NCI-H345 treated with DMSO at 0.1 percent for 48 hours (cell line): ENCODE results near the gene RUFY2.
A peak's percentile ranks its signal among the peaks of the same experiment; 100 is the strongest.

Experiments
- DNase-seq: peaks from one replicate; lab custom pipeline; 2025; ENCODE audit not compliant: unreplicated experiment; lab: John Stamatoyannopoulos, UW

Gene RUFY2

DNA sequence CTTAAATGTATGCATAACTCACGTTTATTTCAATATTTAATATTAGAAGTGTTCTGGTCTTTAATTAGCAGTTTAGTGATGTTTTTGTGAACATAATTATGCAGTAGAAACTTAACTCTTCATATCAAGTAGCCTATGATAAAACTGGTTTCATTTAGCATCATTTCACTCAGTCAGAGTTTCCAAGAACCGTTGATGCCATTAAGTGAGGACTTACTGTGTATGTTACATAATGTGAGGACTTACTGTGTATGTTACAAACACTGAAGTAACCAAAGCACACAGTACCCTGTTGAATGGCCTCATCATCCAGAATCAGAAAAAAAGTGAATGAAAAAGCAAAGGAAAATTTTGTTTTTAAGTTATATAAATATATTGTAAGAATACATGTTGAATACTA is 41.5 kb downstream of the RUFY2 start:
- no peak for DNase-seq

DNA sequence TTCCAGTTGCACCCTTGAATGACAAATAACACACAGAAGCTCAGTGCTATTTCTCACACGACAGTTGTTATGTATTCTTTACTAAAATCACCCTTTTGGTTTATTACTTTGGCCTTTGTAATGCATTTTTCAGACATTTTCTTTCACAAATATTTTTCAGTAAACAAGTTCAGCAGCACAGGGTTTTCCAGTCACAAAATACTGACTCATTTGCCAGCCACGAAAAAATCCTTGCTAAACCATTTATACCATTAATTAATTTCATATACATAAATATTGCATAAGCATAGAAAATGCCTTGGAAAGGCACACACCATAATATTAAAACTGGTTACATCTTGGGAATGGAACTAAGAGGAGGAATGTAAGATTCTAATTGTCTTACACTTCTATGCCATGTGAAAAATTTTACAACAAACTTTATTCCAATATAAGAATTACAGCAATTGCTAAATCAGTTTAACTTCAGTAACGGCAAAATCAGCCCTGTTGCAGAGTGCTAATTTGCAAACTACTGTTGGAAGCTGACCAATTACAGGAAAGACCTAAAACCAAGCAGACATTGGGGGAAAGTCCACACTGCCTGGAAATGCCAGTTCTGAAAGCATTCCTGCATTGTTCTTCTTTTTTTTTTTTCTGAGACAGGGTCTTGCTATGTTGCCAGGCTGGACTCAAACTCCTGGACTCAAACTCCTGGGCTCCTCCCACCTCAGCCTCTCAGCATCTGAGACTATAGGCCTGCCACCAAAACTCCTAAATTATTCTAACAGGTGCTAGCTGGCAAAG is 42.8 kb downstream of the RUFY2 start:
- no peak for DNase-seq

DNA sequence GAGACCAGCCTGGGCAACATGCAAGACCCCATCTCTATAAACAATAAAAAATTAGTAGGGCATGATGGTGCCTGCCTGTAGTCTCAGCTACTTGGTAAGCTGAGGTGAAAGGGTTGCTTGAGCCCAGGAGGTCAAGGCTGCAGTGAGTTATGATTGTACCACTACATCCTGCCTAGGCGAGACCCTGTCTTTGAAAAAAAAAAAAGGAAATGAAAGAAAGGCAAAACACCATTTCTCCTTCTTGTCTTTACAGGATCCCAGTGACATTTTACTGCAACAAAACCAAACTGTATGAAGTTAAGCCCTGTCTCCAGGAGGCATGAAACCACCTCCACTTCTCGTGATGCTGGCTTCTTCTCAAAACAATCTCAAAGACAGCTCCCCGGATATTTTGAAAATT is 44.5 kb downstream of the RUFY2 start:
- DNase-seq = no peak

DNA sequence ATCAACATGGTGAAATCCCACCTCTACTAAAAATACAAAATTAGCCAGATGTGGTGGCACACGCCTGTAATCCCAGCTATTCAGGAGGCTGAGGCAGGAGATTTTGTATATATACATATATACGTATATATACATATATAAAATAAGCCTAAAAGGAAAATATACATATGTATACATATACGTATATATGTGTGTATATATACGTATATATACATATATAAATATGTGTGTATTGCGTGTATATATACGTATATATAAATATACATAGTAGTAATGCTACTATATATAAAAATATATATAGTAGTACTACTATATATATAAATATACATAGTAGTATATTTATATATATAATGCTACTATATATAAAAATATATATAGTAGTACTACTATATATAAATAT is 47.9 kb downstream of the RUFY2 start:
- no peak for DNase-seq

DNA sequence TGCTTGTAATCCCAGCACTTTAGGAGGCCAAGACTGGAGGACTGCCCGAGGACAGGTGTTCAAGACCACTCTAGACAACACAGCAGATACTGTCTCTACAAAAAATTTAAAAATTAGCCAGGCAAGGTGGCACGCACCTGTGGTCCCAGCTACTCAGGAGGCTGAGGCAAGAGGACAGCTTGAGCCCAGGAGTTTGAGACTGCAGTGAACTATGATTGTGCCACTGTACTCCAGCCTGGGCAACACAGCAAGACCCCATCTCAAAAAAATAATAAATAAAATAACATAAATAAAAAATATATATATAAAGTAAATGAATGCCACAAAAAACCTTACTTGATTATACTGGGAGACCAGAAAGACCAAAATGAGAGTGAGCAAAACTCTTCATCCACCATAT is 53.5 kb downstream of the RUFY2 start:
- DNase-seq = no peak

DNA sequence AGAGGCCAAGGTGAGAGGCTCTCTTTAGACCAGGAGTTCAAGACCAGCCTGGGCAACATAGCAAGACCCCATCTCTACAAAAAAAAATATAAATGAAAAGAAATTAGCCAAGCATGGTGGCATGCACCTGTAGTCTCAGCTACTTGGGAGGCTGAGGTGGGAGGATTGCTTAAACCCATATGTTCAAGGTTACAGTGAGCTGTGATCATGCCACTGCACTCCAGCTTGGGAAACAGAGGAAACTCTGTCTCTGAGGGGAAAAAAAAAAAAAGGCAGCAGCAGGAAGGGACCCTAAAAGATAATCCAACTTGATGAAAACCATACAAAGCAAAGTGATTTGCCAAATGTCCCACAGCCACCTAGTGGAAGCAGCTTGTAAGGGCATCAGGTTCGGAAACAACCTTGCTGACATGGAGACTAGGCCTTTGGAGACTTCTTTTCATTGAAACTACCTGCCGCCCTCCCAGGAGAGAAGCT is 58.8 kb downstream of the RUFY2 start:
- DNase-seq = peak; percentile 3

DNA sequence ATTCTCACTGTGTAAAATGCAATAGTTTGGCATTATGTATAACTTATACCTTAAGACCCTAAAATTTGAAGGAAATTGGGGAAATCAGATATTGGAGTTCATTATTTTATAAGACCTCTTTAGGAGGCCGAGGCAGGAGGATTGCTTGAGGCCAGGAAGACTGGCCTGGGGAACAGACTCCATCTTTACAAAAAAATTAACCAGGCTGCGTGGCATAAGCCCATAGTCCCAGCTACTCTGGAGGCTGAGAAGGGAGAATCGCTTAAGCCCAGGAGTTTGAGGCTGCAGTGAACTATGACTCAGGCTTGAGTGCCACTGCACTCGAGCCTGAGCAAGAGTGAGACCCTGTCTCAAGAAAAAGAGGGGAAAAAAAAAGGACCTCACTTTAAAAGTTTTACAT is 60.3 kb downstream of the RUFY2 start:
- no peak for DNase-seq

DNA sequence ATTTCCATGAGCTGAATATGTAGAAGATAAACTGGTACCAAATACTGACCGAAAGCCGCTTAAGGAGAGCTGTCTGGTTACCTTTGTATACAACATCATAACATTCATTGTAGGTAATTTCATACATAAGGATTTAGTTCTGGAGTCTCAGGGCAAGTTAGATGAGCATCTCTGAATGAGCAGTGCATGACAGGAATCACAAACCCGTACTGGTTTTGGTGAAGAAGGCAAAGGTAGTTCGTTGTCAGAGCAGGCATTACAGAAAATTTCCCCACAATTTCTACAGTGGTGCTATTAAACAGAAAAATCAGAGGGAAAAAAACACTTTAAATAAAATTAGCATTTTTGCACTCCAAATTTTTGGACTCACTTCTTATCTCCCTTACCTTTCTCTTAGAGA is 61.5 kb downstream of the RUFY2 start:
- no peak for DNase-seq

DNA sequence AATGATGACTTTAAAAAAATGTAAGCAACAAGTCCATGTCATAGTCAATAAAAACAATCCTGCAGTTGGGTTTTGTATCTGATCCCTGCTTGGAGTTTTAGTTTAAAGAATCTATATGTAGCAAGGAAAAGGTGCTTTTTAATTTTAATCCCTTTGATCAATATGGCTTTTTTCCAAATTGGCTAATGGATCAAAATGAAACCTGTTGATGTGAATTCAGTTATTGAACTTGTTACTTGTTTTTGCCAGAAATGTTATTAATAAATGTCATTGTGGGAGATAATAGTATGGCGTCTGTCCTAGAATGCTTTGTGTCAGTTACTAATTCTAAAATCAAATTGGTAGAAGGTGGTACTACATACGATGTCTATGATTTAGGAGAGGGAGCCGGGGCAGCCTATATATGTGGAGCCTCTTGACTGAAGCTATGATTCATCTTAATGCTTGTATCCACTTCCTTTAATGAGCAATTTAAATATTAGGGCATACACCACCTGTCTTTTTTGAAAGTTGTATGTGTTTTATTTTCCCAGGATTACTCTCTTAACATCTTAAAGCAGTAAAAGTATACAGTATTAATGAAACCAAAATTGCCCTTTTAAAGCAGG is 64.1 kb downstream of the RUFY2 start:
- DNase-seq = no peak

DNA sequence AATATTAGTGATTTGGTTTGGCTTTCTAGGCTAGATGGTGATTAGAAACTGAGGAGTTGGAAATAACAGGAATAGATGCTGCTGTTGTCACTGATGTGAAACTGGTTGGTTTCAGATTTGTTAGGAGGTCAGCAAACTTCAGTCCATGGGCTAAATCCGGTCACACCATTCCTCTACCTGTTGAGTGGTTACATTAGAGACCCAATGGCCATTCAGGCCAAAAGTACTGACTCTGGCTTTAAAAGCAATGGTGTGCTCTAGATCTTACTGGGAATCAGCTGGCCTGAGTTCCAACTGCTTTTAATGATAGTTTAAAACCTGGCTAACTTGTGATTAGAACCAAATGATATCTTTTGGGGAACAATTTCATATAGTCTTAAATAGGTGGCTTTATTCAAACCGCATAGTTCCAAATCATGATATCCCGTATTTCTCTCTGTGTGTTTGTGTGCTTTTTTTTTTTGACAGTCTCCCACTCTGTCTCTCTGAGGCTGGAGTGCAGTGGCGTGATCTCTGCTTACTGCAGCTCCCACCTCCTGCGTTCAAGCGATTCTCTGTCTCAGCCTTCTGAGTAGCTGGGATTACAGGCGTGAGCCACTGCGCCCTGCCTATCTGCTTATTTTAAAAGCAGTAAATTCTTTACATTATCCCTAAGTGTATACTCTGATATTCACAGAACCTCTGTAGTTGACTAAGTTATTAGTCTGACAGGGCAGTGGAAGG is 66.6 kb downstream of the RUFY2 start:
- no peak for DNase-seq

DNA sequence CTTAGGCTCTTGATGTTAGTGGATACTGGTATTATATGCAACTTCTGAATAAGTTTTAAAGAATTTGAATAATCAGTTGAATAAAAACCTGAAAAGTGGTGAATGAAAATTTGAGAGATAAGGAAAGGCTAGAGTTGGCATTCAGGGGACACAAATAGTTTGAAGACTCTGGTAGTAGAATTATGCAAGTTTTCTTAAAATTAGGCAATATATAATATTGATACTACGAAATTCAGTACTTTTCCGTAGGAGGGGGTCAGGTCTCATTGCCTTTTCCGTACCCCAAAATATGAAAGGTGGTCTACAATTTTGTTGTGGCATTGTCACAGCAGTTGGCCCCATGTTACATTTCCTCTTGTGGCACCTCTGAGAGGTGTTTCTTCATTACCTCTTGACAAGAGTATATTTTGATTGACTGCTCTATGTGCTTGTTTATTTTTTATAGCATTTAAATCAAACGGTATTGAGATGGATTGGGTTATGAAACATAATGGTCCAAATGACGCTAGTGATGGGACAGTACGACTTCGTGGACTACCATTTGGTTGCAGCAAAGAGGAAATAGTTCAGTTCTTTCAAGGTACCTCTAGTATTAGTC is 70.2 kb downstream of the RUFY2 start:
- no peak for DNase-seq

DNA sequence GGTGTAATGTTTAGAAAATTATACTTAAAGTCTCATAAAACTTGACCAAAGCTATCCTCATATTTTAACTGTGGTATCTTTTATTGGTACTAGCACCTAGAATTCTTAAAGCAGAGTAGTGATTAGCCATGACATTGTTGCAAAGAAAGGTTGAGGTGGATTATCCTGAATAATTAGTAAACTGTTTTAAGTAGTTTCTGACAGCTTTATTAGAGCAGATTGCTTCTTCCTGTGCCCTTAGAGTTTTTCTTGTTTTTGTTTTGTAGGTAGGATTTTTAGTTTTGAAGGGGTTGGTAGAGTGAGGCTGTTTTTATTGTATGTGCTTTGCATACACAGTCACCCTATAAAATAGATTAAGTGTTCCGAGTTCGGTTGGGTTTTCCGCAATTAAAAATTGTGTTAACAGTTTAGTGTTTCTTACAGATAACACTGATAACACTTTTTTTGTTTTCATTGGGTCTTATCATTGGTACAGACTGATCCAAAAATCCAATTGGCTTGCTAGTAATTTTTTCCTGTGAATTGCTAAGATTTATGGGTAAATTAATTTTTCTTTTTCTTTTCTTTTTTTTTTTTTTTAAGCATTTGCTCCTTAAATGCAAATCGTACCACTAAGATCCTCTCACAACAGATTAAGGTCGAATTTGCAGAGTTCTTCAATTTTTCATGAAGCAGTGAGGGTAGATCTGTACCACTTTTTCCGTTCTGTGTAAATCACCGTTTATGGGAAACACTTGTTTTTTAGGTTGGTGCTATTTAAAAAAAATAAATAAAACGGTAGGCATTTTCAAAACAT is 72.2 kb downstream of the RUFY2 start:
- DNase-seq = no peak

DNA sequence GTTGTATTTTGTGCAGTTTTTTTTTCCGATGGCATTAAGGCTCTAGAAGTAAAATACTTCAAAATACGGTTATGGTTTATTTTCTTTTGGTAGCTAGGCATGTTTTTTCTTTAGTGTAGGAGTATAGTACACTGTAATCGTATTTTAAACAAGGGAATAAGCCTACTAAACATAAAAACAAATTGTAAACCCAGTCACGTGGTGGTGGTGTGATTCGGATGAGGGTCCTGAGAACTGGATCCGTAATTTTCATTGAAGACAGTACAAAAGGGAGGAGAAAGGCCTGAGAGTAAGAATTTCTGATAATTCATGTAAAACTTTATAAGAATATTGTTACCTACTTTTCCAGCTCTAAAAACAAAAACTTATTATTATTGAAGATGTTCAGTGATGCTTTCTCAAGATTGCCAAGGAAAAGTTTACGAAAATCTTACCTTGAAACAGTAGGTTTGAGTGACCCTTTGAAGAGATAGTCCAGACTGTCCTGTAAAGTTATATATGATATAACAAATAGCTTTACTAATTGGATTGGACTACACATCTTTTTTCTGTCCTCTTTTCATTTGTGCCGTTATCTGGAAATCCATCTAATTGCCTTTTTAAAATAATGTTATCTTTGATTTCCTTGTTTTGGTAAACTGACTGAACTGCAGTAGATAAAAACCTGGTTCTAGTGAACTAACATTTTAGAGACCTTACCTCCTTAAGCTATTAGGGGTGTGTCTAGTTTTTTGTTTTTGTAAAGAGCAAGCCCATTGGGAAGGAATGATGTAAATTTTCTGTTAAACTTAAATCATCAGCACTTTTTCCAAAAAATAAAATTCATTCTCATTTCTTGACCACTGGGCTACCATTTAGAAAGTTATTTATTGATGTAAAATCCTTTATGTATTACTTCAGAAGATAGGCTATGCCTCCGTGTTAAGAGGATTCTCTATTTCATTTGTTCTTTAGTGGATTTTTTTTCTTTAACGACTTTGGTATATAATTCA is 73.3 kb downstream of the RUFY2 start:
- no peak for DNase-seq

DNA sequence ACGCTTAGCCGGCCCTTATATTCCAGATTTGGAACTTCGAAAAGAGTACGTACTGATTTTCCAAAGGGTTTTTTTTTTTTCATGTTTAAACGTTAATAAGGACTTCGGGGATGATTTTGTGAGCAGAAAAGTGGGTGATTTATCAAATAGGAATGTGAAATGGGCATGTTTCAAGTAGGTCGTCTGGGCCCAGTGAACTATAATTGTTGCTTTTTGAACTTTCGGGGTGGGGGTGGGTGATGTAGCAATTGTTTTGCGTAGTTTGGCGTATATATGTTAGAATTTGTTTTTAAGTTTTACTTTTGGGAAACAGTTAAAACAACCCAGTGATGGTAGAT is 74.0 kb downstream of the RUFY2 start:
- no peak for DNase-seq

DNA sequence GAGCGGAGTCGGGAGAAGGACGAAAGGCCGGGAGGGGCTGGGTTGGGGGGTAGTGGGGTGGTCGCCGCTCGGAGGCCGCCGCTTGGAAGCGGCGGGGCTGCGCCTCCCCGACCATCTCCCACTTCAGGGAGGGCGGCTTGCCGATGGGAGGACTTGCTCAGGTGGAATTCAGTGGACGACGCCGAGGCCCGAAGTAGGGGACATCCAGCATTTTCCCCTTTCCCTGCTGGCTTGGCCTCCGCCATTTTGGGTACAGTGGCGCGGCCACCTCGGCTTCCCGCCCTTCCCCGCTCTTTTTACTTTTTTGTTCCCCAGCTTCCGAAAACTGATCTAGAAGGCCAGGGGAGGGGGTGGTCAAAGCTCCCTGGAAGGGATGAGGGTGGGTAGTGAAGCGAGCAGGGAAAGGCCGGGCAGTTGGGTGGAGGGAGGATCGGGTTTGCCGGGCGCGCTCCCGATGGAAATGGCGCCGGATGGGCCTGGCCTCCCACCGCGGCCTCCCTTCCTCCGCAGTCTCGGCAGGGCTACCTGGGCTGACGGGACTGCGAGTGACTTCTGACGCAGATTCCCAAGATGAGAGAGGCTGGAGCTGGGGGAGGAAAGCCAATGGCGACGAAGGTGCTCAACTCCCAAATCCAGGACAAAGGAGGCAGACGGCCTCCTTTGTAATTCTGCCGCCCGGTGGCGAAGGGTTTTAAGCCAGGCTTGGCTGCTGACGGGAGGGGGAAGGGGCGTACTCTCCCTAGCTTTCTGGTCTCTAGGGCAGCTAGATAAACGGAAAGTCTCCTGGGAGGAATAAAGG is 74.6 kb downstream of the RUFY2 start, which contains the start of gene PBLD:
Gene PBLD (minus strand): TSS at position 670 of the 799 bp plus-strand sequence. CDS start 26,084 bp downstream, outside the sequence.
- DNase-seq = peak; percentile 40

DNA sequence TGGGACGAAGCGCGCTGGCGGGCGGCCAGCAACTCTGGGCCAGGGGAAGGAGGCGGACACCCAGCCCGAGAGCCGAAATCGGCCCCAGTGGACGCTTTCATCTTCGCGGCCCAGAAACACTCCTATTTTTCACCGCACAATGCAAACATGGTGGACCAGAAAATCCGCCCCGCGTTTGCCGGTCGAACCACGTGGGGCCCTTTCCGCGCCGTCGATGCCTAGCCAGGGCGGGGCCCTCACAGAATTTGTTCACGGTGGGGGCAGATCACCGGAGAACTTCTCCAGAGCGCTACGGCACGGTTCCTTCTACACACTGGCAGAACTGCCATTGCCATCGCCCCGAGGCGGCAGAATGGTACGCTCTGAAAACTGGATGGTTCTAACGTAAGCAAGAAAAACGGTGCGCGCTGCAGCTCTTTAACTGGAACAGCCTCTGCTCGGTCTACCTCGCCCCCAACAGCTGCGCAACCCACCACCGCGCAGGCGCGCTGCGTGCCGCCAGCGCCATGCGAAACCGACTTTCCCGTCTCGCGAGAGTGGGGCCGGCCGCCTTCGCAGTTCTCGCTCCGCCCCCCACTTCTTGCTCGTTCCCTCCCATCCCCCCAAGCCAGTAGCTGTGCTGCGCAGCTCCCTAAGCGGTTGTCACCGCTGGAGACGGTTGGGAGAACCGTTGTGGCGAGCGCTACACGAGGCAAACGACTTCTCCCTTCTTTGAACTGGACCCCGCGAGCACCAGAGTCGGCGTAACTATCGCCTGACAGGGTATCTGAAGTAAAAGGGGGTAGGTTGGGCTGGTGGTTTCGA is 75.4 kb downstream of the RUFY2 start, which contains the start of gene HNRNPH3:
Gene HNRNPH3 (plus strand): TSS at position 610 of the 804 bp plus-strand sequence. CDS start 5,158 bp downstream, outside the sequence.
- DNase-seq = peak; percentile 91

DNA sequence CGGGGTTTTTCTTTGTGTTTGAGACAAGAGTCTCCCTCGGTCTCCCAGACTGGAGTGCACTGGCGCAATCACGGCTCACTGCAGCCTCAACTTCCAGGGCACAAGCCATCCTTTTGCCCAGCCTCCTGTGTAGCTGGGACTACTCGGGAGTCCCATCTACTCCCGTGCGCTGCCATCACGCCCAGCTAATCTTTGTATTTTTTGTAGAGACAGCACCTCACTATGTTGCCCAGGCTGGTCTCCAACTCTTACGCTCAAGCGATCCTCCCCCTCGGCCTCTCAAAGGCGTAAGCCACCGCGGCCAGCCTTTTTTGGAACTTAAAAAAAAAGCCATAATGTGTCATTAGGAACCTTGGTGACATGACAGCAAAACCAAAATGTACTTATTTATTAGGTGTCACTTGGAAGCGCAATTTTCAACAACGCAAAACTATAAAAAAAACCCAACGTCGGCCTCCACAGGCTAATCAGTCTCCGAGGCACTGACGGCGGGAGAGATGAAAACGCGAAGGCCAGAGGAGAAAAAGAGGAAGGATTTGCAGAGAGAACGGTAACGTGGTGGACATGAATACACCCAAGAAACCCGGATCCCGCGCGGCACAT is 76.1 kb downstream of the RUFY2 start:
- no peak for DNase-seq

DNA sequence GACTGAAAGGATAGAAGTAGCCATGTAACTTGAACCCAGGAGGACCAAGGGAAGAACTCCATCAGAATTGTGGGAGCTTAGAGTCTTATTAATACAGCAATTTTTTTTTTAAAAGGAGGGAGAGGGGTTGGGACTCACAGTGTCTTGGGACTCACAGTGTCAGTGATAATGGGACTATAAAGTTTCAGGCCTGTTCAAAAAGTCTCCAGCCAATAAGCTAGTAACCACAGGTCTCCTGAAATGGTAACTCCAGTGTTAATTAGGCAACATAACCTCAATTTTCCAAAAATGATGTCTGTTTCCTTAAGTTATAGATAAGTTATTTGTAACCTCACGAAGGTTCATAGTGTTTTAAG is 77.6 kb downstream of the RUFY2 start:
- no peak for DNase-seq
